ENCODE data around the gene CDC42EP4. TPM values are rescaled to one million over a fixed set of nuclear protein-coding genes. Genes with fewer than 3 reads are reported as not detected.

The CDC42EP4 gene
- total RNA-seq, 1 donor from 2014 or later, result 44.6 TPM

DNA sequence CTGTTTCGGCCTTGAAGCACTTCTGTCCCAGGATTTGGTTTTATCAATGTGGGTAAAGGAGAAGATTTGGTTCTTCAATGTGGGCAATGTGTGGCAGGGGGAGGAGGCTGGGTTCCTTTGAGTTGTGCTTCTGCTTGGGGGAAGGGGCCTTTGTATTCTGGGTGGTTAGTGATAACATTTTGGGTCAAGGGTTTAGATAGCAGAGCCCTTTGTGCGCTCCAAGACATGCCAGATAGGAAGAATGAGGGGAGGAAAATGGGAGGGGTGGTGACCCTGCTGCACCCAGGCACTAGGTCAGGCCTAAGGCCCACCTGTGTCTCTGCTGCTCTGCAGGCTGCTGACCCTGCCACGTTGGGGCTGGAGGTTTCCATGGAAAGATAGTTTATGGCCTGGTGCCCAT lies 40.0 kb upstream of the CDC42EP4 start:
- H3K27me3 ChIP-seq (ENCODE audit: low read depth), result no peaks in the 10 kb centered on the region
- TF ChIP-seq, protein P1, sequence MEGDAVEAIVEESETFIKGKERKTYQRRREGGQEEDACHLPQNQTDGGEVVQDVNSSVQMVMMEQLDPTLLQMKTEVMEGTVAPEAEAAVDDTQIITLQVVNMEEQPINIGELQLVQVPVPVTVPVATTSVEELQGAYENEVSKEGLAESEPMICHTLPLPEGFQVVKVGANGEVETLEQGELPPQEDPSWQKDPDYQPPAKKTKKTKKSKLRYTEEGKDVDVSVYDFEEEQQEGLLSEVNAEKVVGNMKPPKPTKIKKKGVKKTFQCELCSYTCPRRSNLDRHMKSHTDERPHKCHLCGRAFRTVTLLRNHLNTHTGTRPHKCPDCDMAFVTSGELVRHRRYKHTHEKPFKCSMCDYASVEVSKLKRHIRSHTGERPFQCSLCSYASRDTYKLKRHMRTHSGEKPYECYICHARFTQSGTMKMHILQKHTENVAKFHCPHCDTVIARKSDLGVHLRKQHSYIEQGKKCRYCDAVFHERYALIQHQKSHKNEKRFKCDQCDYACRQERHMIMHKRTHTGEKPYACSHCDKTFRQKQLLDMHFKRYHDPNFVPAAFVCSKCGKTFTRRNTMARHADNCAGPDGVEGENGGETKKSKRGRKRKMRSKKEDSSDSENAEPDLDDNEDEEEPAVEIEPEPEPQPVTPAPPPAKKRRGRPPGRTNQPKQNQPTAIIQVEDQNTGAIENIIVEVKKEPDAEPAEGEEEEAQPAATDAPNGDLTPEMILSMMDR (IDR thresholded peaks at IDR 0.05), result no peak
- intact Hi-C loops (cut with DNase I), result no loop called here

DNA sequence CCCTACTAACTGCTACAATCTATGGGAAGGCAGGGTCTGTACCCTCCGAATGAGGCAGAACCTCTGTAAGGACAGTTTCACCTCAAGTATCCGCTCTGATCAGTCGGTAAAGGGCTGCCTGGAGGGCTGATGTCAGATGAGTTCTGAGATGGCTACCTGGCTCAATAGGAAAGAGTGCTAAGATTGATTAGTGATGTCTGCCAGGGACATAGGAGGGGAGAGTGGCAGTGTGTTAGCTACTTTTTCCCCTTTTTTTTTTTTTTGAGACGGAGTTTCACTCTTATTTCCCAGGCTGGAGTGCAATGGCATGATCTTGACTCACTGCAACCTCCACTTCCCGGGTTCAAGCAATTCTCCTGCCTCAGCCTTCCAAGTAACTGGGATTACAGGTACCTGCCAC lies 39.1 kb upstream of the CDC42EP4 start:
- TF ChIP-seq, protein P1 (IDR thresholded peaks at IDR 0.05), result no peak
- H3K4me1 ChIP-seq, result no peaks in the 10 kb centered on the region
- H3K27me3 ChIP-seq (ENCODE audit: low read depth), result no peaks in the 10 kb centered on the region
- DNase-seq (no peak), ATAC-seq (no peak)
- no peak overlapping the region for H3K27ac ChIP-seq
- H3K9me3 ChIP-seq, result no peaks in the 10 kb centered on the region
- intact Hi-C loops (cut with DNase I), result no loop called here
- H3K4me3 ChIP-seq, result no peak overlapping the region
- no peaks in the 10 kb centered on the region for H3K36me3 ChIP-seq

More for the DNA sequence above, 40.0 kb upstream of the CDC42EP4 start:
- DNase-seq, result no peak
- no peaks in the 10 kb centered on the region for H3K36me3 ChIP-seq
- H3K4me1 ChIP-seq, result no peaks in the 10 kb centered on the region
- H3K9me3 ChIP-seq, result no peaks in the 10 kb centered on the region
- no peak for ATAC-seq
- no peak overlapping the region for H3K4me3 ChIP-seq
- no peak overlapping the region for H3K27ac ChIP-seq

DNA sequence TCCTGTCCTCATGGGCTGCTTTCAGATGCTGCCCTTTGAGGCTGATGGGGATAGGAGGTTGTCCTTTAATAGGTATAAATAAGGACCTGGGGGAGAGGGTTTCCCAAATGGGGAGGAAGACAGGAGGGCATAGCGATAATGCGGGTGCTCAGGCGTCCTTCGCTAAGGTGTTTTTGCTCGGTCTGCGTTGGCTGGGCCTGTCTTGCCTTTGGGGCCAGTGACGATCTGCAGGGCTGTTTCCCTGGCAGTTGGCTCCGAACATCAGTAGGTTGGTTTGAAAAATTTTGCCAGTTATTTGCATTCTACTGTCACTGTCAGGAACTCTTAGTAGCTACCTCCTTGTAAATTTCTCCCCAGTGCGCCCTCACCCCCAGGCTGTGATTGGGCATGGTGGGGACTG lies 37.8 kb upstream of the CDC42EP4 start:
- no peaks in the 10 kb centered on the region for H3K4me1 ChIP-seq
- TF ChIP-seq, protein P1 (IDR thresholded peaks at IDR 0.05), result no peak
- intact Hi-C loops (cut with DNase I), result no loop called here

DNA sequence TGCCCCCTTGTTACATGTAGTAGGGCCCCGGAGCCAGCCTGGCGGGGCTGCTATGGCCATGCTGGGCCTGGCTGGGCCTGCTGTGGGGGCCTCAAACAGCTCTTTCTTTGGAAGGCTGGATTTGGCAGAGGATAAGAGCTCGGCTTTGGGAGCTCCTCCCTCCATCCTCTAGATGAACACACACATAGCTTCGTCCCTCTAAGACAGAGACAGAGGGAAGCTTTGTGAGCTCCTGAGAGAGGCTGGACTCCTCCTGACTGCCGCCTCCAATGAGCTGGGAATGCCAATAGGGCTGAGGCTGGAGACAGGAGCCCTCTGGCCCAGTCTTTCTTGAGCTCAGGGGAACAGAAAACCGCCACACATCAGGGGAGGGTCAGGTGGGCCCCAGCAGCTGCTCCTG lies 37.3 kb upstream of the CDC42EP4 start:
- no peak for ATAC-seq
- H3K36me3 ChIP-seq, result no peaks in the 10 kb centered on the region

More for the DNA sequence above, 37.8 kb upstream of the CDC42EP4 start:
- H3K4me3 ChIP-seq, result no peak overlapping the region
- no peaks in the 10 kb centered on the region for H3K36me3 ChIP-seq
- no peaks in the 10 kb centered on the region for H3K9me3 ChIP-seq
- ATAC-seq (no peak), DNase-seq (no peak)
- no peak overlapping the region for H3K27ac ChIP-seq
- H3K27me3 ChIP-seq (ENCODE audit: low read depth), result no peaks in the 10 kb centered on the region

DNA sequence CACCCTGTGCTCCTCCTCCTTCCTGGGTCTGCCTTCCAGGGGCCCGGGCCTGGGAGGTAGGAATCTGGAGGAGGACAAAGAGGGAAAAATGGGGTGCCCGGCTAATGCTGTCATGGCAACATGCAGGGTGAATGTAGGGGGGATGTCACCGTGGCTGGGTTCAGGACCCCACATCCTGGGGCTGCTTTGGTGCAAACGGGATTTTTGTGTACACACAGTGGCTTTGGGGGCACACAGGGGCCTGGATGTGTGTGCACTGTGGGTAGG lies 37.0 kb upstream of the CDC42EP4 start:
- intact Hi-C loops (cut with DNase I), result no loop called here
- no peak for ATAC-seq

More for the DNA sequence above, 37.3 kb upstream of the CDC42EP4 start:
- Histone ChIP-seq H3K4me3 (no peak overlapping the region), H3K9me3 (no peaks in the 10 kb centered on the region), H3K4me1 (no peaks in the 10 kb centered on the region), H3K27me3 (ENCODE audit: low read depth) (no peaks in the 10 kb centered on the region), H3K27ac (no peak overlapping the region)
- intact Hi-C loops (cut with DNase I), result no loop called here
- DNase-seq, result no peak
- TF ChIP-seq, protein P1 (IDR thresholded peaks at IDR 0.05), result no peak

More for the DNA sequence above, 37.0 kb upstream of the CDC42EP4 start:
- H3K27me3 ChIP-seq (ENCODE audit: low read depth), result no peaks in the 10 kb centered on the region
- H3K36me3 ChIP-seq, result no peaks in the 10 kb centered on the region
- H3K4me3 ChIP-seq, result no peak overlapping the region
- TF ChIP-seq, protein P1 (IDR thresholded peaks at IDR 0.05), result no peak
- no peak for DNase-seq
- H3K4me1 ChIP-seq, result peaks cover 2% of the 10 kb centered on the region
- H3K27ac ChIP-seq, result no peak overlapping the region
- H3K9me3 ChIP-seq, result no peaks in the 10 kb centered on the region
